ENCODE measurements around the gene MEF2B. TPM values are rescaled to one million over a fixed set of nuclear protein-coding genes. Genes with fewer than 3 reads are reported as not detected.
"Not testable (repeated sequence)": the region's sequence is repeated elsewhere in the genome, so short reads cannot be mapped to it uniquely, and the experiment has no call there.

The MEF2B gene
- polyA plus RNA-seq, 2 donors = 0.31 to 0.63 TPM

- Histone ChIP-seq H3K36me3 (ENCODE audit: control insufficient read depth in 2 of 2, insufficient read depth in 2 of 2, low read length in 1 of 2) (peaks cover 0 to 12% of the 10 kb centered on the region in 2 donors), H3K4me1 (ENCODE audit: control insufficient read depth in 2 of 2, insufficient read depth in 2 of 2, low read length in 1 of 2) (peaks cover 0 to 3% of the 10 kb centered on the region in 2 donors), H3K27ac (ENCODE audit: low read depth in 2 of 2, low read length in 1 of 2) (no peak overlapping the region), H3K9me3 (ENCODE audit: control insufficient read depth in 2 of 2, insufficient read depth in 1 of 2, low read depth in 1 of 2, low read length in 1 of 2) (no peaks in the 10 kb centered on the region), H3K27me3 (ENCODE audit: control insufficient read depth in 1 of 2, insufficient read depth in 2 of 2, low read length in 2 of 2) (no peaks in the 10 kb centered on the region), H3K4me3 (ENCODE audit: low read depth in 1 of 2, low read length in 2 of 2) (no peak overlapping the region)
- 93 to 94% methylated on average over 39 of the region's 39 CpGs for WGBS, 2 donors
These were observed 50.5 kb downstream of the MEF2B start for GRCh38 chr19:19119325-19120237.

DNA sequence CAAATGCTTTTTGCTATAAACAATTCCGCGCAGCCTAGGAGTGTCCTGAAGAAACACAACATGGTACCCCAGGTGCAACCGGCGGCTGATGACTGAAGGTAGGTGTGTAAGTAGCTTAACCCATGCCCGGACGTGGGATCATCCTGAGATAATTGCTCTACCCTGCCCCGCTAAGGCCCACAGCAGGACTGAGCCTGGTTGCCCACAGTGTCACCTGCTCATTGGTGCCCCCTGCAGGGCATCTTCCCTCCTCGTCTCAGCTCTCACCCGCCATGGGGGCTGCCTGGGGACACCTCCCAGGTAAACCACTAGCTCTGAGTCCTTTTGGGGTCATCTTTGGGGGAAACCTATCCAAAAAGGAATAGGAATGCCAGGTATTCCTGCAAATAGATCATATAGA, 54.1 kb downstream of the MEF2B start:
- Histone ChIP-seq H3K36me3 (ENCODE audit: control insufficient read depth in 2 of 2, insufficient read depth in 2 of 2, low read length in 1 of 2) (peaks cover 0 to 7% of the 10 kb centered on the region in 2 donors), H3K4me3 (ENCODE audit: low read depth in 1 of 2, low read length in 2 of 2) (no peak overlapping the region), H3K27me3 (ENCODE audit: control insufficient read depth in 1 of 2, insufficient read depth in 2 of 2, low read length in 2 of 2) (no peaks in the 10 kb centered on the region), H3K9me3 (ENCODE audit: control insufficient read depth in 2 of 2, insufficient read depth in 1 of 2, low read depth in 1 of 2, low read length in 1 of 2) (no peaks in the 10 kb centered on the region), H3K4me1 (ENCODE audit: control insufficient read depth in 2 of 2, insufficient read depth in 2 of 2, low read length in 1 of 2) (peaks cover 0 to 3% of the 10 kb centered on the region in 2 donors), H3K27ac (ENCODE audit: low read depth in 2 of 2, low read length in 1 of 2) (no peak overlapping the region)
- 78 to 85% methylated on average over 9 of the region's 9 CpGs for WGBS, 2 donors

GRCh38 chr19:19113040-19113626, 56.9 kb downstream of the MEF2B start:
- Histone ChIP-seq H3K4me3 (ENCODE audit: low read depth in 1 of 2, low read length in 2 of 2) (no peak overlapping the region), H3K27me3 (ENCODE audit: control insufficient read depth in 1 of 2, insufficient read depth in 2 of 2, low read length in 2 of 2) (no peaks in the 10 kb centered on the region), H3K27ac (ENCODE audit: low read depth in 2 of 2, low read length in 1 of 2) (no peak overlapping the region), H3K36me3 (ENCODE audit: control insufficient read depth in 2 of 2, insufficient read depth in 2 of 2, low read length in 1 of 2) (no peaks in the 10 kb centered on the region), H3K9me3 (ENCODE audit: control insufficient read depth in 2 of 2, insufficient read depth in 1 of 2, low read depth in 1 of 2, low read length in 1 of 2) (no peaks in the 10 kb centered on the region), H3K4me1 (ENCODE audit: control insufficient read depth in 2 of 2, insufficient read depth in 2 of 2, low read length in 1 of 2) (peaks cover 4 to 5% of the 10 kb centered on the region in 2 donors)
- WGBS, 2 donors = 48 to 49% methylated on average over 7 of the region's 7 CpGs

DNA sequence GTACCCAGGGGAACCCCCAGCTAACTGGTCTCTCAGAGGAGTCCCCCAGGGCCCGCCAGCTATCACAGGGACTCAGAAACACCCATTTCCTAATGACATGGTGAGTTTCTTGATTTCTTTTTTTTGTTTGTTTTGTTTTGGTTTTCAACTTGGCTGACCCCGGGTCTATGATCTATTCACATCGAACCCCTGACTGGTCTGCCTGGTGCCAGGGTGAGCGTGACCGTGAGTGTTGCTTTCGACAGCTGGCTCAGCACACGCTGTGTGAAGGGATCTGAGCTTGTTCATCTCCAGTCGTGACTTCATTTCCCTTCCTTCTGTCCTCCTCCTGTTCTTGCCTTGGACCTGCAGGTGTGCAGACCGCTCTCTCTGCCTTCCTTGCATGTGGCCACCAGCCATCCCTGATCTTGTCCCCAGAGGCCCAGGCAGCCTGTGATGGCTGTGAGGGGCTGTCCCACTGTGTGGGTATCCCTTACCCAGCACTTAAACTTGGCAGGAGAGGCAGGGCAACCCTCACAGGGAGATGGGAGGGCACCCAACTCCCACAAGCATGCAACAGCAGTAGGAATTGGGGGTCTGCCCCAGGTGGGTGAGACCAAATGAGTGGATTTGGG, 58.0 kb downstream of the MEF2B start:
- Histone ChIP-seq H3K4me1 (ENCODE audit: control insufficient read depth in 2 of 2, insufficient read depth in 2 of 2, low read length in 1 of 2) (peaks cover 4 to 5% of the 10 kb centered on the region in 2 donors), H3K27me3 (ENCODE audit: control insufficient read depth in 1 of 2, insufficient read depth in 2 of 2, low read length in 2 of 2) (no peaks in the 10 kb centered on the region), H3K9me3 (ENCODE audit: control insufficient read depth in 2 of 2, insufficient read depth in 1 of 2, low read depth in 1 of 2, low read length in 1 of 2) (no peaks in the 10 kb centered on the region), H3K27ac (ENCODE audit: low read depth in 2 of 2, low read length in 1 of 2) (no peak overlapping the region), H3K4me3 (ENCODE audit: low read depth in 1 of 2, low read length in 2 of 2) (no peak overlapping the region), H3K36me3 (ENCODE audit: control insufficient read depth in 2 of 2, insufficient read depth in 2 of 2, low read length in 1 of 2) (peaks cover 0 to 2% of the 10 kb centered on the region in 2 donors)
- 81 to 83% methylated on average over 9 of the region's 9 CpGs for WGBS, 2 donors

GRCh38 chr19:19111136-19111835, 58.8 kb downstream of the MEF2B start:
- Histone ChIP-seq H3K4me1 (ENCODE audit: control insufficient read depth in 2 of 2, insufficient read depth in 2 of 2, low read length in 1 of 2) (peaks cover 4 to 5% of the 10 kb centered on the region in 2 donors), H3K27ac (ENCODE audit: low read depth in 2 of 2, low read length in 1 of 2) (no peak overlapping the region), H3K9me3 (ENCODE audit: control insufficient read depth in 2 of 2, insufficient read depth in 1 of 2, low read depth in 1 of 2, low read length in 1 of 2) (no peaks in the 10 kb centered on the region), H3K36me3 (ENCODE audit: control insufficient read depth in 2 of 2, insufficient read depth in 2 of 2, low read length in 1 of 2) (peaks cover 0 to 2% of the 10 kb centered on the region in 2 donors), H3K27me3 (ENCODE audit: control insufficient read depth in 1 of 2, insufficient read depth in 2 of 2, low read length in 2 of 2) (no peaks in the 10 kb centered on the region), H3K4me3 (ENCODE audit: low read depth in 1 of 2, low read length in 2 of 2) (no peak overlapping the region)
- 76 to 79% methylated on average over 14 to 15 of the region's 15 CpGs for WGBS, 2 donors

- no peak overlapping the region for H3K4me3 ChIP-seq (ENCODE audit: low read depth in 1 of 2, low read length in 2 of 2)
- H3K27ac ChIP-seq (ENCODE audit: low read depth in 2 of 2, low read length in 1 of 2) = no peak overlapping the region
- no peaks in the 10 kb centered on the region for H3K27me3 ChIP-seq (ENCODE audit: control insufficient read depth in 1 of 2, insufficient read depth in 2 of 2, low read length in 2 of 2)
- WGBS, 2 donors = 25 to 29% methylated on average over 44 to 66 of the region's 66 CpGs
- peaks cover 5 to 7% of the 10 kb centered on the region in 2 donors for H3K4me1 ChIP-seq (ENCODE audit: control insufficient read depth in 2 of 2, insufficient read depth in 2 of 2, low read length in 1 of 2)
- no peaks in the 10 kb centered on the region for H3K9me3 ChIP-seq (ENCODE audit: control insufficient read depth in 2 of 2, insufficient read depth in 1 of 2, low read depth in 1 of 2, low read length in 1 of 2)
- peaks cover 0 to 2% of the 10 kb centered on the region in 2 donors for H3K36me3 ChIP-seq (ENCODE audit: control insufficient read depth in 2 of 2, insufficient read depth in 2 of 2, low read length in 1 of 2)
These were observed 59.5 kb downstream of the MEF2B start for GRCh38 chr19:19110410-19111135.

- Histone ChIP-seq H3K4me3 (ENCODE audit: low read depth in 1 of 2, low read length in 2 of 2) (no peak overlapping the region), H3K27ac (ENCODE audit: low read depth in 2 of 2, low read length in 1 of 2) (no peak overlapping the region), H3K9me3 (ENCODE audit: control insufficient read depth in 2 of 2, insufficient read depth in 1 of 2, low read depth in 1 of 2, low read length in 1 of 2) (no peaks in the 10 kb centered on the region), H3K4me1 (ENCODE audit: control insufficient read depth in 2 of 2, insufficient read depth in 2 of 2, low read length in 1 of 2) (peaks cover 5 to 7% of the 10 kb centered on the region in 2 donors), H3K36me3 (ENCODE audit: control insufficient read depth in 2 of 2, insufficient read depth in 2 of 2, low read length in 1 of 2) (peaks cover 0 to 2% of the 10 kb centered on the region in 2 donors), H3K27me3 (ENCODE audit: control insufficient read depth in 1 of 2, insufficient read depth in 2 of 2, low read length in 2 of 2) (no peaks in the 10 kb centered on the region)
- WGBS, 2 donors = 73 to 76% methylated on average over 9 of the region's 9 CpGs
These were observed 60.5 kb downstream of the MEF2B start for GRCh38 chr19:19109601-19110000.

- WGBS, 2 donors = 78 to 86% methylated on average over 11 of the region's 11 CpGs
- Histone ChIP-seq H3K4me3 (ENCODE audit: low read depth in 1 of 2, low read length in 2 of 2) (no peak overlapping the region), H3K4me1 (ENCODE audit: control insufficient read depth in 2 of 2, insufficient read depth in 2 of 2, low read length in 1 of 2) (peaks cover 5 to 7% of the 10 kb centered on the region in 2 donors), H3K27me3 (ENCODE audit: control insufficient read depth in 1 of 2, insufficient read depth in 2 of 2, low read length in 2 of 2) (no peaks in the 10 kb centered on the region), H3K36me3 (ENCODE audit: control insufficient read depth in 2 of 2, insufficient read depth in 2 of 2, low read length in 1 of 2) (peaks cover 0 to 2% of the 10 kb centered on the region in 2 donors), H3K9me3 (ENCODE audit: control insufficient read depth in 2 of 2, insufficient read depth in 1 of 2, low read depth in 1 of 2, low read length in 1 of 2) (no peaks in the 10 kb centered on the region), H3K27ac (ENCODE audit: low read depth in 2 of 2, low read length in 1 of 2) (no peak overlapping the region)
These were observed 62.4 kb downstream of the MEF2B start for GRCh38 chr19:19107654-19108053.

- not testable (repeated sequence) for H3K4me1 ChIP-seq (ENCODE audit: control insufficient read depth in 2 of 2, insufficient read depth in 2 of 2, low read length in 1 of 2); H3K9me3 ChIP-seq (ENCODE audit: control insufficient read depth in 2 of 2, insufficient read depth in 1 of 2, low read depth in 1 of 2, low read length in 1 of 2); H3K36me3 ChIP-seq (ENCODE audit: control insufficient read depth in 2 of 2, insufficient read depth in 2 of 2, low read length in 1 of 2); H3K27ac ChIP-seq (ENCODE audit: low read depth in 2 of 2, low read length in 1 of 2); H3K27me3 ChIP-seq (ENCODE audit: control insufficient read depth in 1 of 2, insufficient read depth in 2 of 2, low read length in 2 of 2); H3K4me3 ChIP-seq (ENCODE audit: low read depth in 1 of 2, low read length in 2 of 2)
- WGBS, 2 donors = 97 to 98% methylated on average over 7 of the region's 7 CpGs
These were observed 63.1 kb downstream of the MEF2B start for GRCh38 chr19:19106938-19107337.
